NCI-H446 (cell line): ENCODE measurements around the gene PRAMEF5.
"Not testable (repeated sequence)": the region's sequence is repeated elsewhere in the genome, so short reads cannot be mapped to it uniquely, and the experiment has no call there.

Source experiments
- DNase-seq, 2 experiments: peaks; one replicate each; lab custom pipeline; 2025; lab: John Stamatoyannopoulos, UW

The PRAMEF5 gene

DNA sequence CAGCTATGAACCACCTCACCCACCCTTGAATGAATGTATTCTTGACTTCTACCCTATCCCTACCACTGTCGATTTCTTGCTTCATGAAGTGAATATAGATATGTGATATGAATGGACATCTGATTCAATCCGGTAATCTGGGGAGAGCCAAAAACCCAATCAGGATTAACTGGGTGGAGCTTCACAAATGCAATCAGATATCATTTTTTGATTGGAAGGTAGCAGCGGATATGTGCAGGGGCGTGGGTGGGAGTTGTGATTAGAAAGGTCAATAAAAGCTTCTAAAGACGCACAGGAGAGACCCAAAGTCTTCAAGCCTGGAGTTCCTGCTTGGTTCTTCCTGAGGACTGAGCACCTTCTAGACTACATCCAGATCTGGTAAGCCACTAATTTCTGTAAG, at the start of gene PRAMEF5:
TSS of gene PRAMEF5 (plus strand) at position 301 of the 400 bp plus-strand sequence. CDS start 5,071 bp downstream, outside the sequence.
- DNase-seq, result not testable (repeated sequence)

DNA sequence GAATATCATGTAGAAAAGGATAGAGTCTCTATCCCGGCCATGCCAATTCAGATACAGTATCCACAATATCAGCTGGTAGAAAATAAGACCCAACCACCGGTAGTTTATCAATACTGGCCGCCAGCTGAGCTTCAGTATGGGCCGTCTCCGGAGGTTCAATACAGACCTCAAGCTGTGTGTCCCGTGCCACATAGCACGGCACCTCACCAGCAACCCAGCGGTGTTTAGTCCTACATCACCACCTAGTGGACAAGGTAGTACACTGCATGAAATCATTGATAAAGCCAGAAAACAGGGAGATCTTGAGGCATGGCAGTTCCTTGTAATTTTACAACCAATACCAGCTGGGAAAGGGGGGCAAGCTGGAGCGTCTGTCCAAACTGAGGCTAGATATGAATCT, 45.3 kb upstream of the PRAMEF5 start:
- not testable (repeated sequence) for DNase-seq

DNA sequence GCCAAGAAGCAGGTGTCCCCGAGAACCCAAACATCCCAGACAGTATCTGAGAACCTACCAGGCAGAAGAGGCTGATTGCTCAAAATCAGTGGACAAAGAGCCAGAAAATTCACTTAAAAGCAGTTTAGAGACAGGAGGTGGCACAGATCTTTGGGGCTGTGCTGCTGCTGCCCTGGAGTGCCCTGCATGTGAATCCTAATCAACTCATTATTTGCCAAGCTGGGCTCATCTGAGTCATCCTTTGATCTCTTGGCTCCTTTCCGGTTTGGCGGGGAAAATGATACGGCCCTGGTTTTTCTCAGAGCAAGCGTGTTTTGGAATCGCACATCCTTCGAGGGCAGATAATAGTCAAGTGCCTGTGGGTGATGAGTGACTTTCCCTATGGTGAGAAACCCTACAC, 37.4 kb upstream of the PRAMEF5 start:
- not testable (repeated sequence) for DNase-seq

DNA sequence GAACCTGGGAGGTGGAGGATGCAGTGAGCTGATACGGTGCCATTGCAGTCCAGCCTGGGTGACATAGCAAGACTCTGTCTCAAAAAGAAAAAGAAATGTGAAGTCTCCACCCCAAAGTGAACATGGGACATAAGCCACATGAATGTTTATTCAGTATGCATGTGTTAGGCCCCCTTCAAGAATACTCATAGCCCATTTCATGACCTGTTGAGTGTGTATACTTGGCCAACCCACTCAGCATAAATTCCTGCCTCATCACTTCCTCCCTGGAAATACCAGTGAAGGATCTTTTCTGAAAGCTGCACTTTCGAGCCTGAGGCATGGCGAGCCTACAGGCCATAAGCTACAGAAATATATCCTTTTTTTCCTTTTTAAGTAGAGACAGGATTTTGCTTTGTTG, 34.8 kb upstream of the PRAMEF5 start:
- DNase-seq, result not testable (repeated sequence)

DNA sequence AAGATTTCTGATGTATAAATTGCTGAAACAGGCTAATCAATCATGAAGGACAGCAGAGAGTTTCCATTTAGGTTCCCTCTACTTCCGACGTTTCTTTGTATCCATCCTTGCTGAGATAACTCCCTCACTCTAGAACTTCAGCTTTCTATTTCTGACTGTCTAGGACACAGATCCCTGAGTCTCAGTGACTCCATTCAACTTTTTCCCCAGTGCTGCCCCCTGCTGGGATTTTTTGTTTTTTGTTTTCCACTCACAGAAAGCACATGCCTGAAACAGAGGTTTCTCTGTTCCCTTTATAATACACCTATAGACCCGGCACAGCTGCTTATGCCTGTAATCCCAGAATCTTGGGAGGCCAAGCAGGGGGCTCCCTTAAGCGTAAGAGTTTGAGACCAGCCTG, 31.2 kb upstream of the PRAMEF5 start:
- not testable (repeated sequence) for DNase-seq

DNA sequence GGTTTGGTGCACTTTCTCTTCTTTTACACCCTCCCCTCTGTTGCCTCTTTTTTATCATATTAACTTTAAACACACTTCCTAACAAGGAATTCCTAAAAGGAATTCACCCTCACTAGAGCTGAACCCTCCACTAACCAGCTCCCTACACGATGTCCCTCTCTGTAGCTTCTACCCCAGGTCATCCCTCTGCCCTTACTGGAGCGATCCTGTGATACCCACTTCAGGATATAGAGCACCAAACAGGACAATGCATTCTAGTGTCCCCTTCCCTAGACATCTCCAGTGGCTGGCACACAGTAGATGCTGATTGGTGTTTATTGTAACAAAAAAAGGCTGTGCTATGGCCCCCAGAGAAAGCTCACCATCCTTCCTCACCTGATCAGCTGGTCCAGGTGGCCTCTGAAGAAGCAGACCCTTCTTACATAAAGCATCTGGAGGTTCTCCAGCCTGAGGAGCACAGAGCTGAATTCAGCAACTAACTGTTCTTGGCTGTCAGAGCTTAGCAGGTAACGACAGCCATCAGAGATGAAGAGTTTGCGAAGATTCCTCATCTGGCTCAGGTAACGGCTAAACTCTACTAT, 29.4 kb upstream of the PRAMEF5 start:
- no peak for DNase-seq

DNA sequence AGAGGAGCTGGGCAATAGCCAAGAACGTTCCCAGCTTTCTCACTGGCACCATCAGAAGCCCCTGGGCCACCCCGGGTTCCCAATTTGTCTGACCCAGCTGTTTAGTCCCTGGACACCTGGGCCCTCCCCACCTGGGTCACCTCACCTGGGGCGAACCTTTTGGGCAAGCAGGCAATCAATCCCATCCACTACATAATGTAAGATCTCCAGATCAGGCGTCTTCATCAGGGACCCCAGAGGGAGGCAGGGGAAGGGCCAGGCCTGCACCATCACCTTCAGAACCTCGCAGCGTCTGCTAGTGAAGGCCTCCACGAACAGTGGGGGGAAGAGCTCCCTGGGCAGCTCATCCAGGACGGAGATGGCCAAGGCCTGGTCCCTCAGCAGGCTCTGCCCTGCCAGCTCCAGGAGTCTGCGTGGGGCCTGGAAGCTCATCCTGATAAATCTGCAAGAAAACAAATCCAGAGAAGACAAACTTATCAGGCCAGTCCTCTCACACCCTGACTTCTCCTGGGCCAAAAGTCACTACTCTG, 28.3 kb upstream of the PRAMEF5 start, which contains the start of gene PRAMEF18:
TSS of gene PRAMEF18 (minus strand) at position 480 of the 530 bp plus-strand sequence. CDS start at position 432, 48 bp downstream.
- DNase-seq, result not testable (repeated sequence)

DNA sequence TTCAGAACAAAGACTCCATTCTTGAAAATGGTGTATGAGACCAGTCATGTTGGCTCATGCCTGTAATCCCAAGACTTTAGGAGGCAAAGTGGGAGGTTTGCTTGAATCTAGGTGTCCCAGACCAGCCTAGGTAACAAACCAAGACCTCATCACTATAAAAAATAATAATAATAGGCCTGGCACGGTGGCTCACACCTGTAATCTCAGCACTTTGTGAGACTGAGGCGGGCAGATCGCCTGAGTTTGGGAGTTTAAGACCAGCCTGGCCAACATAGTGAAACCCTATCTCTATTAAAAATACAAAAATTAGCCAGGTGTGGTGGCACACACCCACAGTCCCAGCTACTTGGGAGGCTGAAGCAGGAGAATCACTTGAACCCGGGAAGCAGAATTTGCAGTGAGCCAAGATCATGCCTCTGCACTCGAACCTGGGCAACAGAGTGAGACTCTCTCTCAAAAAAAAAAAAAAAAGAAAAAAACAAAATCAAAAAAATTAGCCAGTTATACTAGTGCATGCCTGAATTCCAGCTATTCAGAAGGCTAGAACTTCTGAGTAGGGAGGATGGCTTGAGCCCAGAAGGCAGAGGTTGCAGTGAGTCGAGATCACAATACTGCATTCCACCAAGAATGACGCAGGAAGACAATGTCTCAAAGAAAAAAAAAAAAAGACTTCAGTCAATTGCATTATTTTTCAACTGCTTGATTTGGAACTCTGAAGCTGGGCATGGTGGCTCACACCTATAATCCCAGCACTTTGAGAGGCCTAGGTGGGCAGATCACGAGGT, 26.5 kb upstream of the PRAMEF5 start:
- not testable (repeated sequence) for DNase-seq

DNA sequence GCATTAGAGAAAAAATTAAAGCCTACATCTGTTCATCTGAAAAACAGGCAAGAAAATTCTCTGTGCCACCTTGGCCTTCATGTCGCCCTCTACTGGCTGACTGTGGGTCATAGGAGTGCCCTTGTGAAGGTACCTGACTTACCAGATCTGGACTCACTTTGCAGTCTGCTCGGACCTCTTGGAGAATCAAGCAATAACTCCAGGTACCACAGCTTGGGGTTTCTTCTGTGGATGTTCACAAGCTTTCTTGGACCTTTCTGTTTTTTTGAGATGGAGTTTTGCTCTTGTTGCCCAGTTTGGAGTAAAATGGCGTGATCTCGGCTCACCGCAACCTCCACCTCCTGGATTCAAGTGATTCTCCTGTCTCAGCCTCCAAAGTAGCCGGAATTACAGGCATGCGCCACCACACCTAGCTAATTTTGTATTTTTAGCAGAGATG, 25.6 kb upstream of the PRAMEF5 start:
- DNase-seq, result no peak

DNA sequence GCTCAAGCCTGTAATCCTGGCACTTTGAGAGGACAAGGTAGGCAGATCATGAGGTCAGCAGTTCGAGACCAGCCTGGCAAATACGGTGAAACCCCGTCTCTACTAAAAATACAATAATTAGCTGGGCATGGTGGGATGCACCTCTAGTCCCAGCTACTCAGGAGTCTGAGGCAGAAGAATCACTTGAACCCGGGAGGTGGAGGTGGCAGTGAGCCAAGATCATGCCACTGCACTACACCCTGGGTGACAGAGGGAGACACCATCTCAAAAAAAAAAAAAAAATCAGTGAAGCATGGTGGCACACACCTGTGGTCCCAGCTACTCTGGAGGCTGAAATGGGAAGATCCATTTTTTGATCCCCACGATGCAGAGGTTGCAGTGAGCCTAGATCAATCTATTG, 23.9 kb upstream of the PRAMEF5 start:
- DNase-seq, result not testable (repeated sequence)

DNA sequence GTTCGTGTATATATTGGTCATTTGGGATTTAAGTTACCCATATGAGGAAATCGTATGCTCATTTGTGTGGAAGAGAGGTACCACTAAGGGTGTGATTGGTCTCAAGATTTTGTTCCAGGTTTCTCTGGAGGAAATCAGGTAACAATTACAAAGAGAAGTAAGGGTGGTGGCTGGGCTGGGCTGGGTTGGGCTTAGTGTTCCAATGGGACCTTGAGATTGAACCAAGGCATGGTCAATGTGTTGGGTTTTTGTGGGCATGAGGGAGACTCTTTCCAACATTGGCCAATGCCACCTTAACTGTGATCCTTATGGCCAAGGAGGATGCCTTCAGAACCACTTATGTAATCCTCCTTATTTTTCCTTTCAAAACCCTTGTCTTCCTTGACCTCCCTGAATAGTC, 23.4 kb upstream of the PRAMEF5 start:
- DNase-seq, result not testable (repeated sequence)

DNA sequence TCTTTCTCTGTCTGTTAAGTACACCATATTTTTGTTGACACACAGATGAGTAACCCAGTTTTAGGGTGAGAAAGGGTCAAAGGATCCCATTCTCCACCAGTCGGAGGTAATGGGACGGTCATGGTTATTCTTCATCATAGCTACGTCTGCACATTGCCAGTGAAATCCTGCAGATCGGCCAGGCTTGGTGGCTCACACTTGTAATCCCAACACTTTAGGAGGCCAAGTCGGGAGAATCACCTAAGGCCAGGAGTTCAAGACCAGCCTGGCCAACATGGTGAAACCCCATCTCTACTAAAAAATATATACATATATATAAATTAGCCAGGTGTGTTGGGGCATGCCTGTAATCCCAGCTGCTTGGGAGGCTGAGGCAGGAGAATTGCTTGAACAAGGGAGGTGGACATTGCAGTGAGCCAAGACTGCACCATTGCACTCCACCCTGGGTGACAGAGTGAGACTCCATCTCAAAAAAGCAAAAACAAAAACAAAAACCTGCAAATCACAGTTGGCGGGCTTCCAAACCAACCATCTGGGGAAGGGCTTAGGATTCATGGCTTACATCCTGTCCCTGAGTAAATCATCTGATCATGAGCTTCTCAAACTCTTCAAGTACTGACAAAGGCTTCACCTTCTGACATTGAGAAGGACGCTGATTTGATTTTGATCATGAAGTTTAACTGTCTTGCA, 22.8 kb upstream of the PRAMEF5 start:
- not testable (repeated sequence) for DNase-seq

DNA sequence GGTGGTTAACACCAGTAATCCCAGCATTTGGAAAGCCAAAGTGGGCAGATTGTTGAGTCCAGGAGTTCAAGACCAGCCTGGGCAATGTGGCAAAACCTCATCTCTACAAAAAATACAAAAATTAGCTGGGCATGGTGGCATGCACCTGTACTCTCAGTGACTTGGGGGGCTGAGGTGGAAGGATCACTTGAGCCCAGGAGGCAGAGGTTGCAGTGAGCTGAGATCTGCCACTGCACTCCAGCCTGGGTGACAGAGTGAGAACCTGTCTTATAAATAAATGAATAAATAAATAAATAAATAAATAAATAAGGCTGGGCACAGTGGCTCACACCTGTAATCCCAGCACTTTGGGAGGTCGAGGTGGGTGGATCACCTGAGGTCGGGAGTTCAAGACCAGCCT, 21.9 kb upstream of the PRAMEF5 start:
- not testable (repeated sequence) for DNase-seq

DNA sequence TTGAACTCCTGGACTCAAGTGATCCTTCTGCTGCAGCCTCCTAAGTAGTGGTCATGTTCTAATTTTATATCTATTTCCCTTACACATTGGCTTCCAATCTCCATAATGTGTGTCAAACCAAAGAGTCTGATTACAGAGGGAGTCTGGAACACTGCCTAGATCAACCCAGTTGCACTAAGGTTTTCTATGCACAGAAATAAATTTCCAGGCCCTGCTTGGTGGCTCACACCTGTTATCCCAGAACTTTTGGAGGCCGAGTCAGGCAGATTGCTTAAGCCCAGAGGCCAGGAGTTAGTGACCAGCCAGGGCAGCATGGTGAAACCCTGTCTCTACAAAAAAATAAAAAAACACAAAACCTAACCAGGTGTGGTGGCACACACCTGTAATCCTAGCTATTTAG, 19.9 kb upstream of the PRAMEF5 start:
- not testable (repeated sequence) for DNase-seq

DNA sequence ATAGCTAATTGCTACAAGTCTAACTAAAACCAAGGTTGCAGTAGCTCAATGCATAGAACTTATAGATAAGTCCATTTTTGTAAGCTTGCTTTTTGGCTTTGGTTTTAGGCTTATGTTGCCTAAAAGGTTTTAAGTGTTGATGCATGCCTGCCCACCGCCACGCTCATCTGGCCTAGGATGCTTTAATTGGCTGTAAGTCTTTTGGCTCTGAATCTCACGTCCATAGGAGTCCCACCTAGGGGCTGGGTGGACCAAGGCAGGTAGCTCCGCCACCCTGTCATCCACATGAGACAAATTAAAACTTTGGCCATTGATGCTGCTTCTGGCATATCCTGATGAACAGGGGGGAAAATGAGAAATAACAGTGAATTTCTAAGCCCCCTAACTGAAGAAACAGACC, 16.4 kb upstream of the PRAMEF5 start:
- DNase-seq, result not testable (repeated sequence)

DNA sequence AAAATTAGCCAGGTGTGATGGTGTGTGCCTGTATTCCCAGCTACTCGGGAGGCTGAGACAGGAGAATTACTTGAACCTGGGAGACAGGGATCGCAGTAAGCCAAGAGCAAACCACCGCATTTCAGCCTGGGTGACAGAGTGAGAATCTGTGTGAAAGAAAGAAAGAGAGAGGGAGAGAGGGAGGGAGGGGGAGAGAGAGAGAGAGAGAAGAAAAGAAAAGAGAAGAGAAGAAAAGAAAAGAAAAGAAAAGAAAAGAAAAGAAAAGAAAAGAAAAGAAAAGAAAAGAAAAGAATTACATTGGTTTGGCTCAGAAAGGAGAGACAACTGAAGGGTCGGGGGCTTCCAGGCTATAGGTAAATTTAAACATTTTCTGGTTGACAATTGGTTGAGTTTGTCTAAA, 14.4 kb upstream of the PRAMEF5 start:
- not testable (repeated sequence) for DNase-seq

DNA sequence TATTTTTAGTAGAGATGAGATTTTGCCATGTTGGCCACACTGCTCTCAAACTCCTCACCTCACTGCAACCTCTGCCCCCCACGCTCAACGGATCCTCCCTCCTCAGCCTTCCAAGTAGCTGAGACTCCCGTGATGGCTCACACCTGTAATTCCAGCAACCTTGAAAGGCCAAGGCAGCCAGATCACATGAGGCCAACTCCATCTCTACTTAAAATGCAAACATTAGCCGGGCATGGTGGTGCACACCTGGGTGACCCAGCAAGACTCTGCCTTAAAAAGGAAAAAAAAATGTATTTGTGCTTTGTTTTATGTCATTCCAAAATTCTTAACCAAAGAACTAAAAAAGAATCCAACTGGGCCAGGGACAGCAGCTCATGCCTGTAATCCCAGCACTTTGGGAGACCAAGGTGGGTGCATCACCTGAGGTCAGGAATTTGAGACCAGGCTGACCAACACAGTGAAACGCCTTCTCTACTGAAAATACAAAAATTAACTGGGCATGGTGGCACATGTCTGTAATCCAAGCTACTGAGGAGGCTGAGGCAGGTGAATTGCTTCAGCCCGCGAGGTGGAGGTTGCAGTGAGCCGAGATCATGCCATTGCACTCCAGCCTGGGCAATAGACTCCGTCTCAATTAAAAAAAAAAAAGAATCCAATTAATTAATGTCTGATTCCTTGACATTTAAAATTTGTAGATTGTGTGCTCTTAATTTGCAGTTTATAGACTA, 10.3 kb upstream of the PRAMEF5 start:
- DNase-seq, result not testable (repeated sequence)

DNA sequence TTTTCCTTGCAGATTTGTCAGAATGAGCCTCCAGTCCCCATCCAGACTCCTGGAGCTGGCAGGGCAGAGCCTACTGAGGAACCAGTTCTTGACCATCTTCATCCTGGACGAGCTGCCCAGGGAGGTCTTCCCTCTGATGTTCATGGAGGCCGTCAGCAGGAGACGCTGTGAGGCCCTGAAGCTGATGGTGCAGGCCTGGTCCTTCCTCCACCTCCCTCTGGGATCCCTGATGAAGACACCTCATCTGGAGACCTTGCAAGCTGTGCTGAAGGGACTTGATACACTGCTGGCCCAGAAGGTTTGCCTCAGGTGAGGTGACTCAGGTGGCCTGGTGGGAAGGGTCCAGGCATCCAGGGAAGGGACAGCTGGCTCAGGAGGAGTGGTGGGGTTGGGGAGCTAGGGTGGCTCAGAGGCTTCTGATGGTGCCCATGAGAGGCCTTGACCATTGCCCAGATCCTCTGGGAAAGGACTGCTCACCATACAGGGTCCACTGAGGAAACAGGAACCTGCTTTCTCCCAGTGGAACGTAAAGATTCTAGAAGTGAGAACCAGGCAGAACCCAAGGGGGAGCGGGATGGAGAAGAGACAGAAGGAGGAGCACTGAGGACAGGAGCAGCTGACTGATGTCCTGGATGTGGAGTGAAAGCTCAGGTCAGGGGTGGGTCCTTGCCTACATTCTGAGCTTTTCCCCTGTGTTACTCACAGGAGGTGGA, 8.0 kb upstream of the PRAMEF5 start:
- not testable (repeated sequence) for DNase-seq

DNA sequence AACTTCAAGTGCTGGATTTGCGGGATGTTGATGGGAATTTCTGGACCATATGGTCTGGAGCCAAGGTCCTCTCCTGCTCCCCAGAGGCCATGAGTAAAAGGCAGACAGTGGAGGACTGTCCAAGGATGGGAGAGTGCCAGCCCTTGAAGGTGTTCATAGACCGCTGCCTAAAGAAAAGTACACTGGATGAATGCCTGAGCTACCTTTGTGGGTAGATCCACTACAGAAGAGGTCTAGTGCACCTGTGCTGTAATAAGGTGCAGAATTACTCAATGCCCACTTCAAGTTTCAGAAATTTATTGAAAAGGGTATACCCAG, 7.5 kb upstream of the PRAMEF5 start:
- DNase-seq, result not testable (repeated sequence)

DNA sequence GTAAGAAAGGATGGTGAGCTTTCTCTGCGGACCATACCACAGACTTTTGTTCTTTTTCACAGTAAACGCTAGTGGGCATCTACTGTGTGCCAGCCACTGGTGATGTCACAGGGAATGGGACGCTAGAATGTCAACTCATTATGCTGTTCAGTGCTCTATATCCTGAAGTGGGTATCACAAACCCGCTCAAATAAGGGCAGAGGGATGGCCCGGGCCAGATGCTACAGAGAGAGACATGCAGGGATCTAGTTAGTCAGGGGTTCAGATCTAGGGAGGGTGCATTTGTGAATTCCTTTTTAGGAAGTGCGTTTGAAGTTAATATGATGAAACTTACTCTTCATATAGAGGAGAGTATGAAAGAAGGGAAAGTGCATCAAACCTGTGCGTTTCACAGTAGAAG, 6.9 kb upstream of the PRAMEF5 start:
- not testable (repeated sequence) for DNase-seq

DNA sequence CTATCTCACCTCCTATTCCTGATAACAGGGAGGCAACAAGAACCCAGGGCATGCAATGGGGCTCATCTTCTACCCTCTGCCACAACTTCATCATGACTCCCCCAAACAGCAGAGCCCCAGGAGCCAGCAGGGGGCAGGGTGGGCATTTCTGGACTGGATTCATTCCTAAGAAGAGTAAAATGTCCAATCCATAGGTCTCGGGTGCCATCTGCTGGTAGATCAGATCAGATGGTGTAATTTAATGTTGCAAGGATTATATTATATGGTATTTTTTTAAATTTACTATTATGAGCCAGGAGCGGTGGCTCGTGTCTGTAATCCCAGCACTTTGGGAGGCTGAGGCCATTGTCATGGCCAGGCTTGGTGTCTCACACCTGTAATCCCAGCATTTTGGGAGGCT, 11.1 kb downstream of the PRAMEF5 start:
- not testable (repeated sequence) for DNase-seq
